Stomach (tissue), 9 donors: ENCODE results near the gene ME3. TPM values are rescaled to one million over a fixed set of nuclear protein-coding genes. Genes with fewer than 3 reads are reported as not detected.
"Not testable (repeated sequence)": the region's sequence is repeated elsewhere in the genome, so short reads cannot be mapped to it uniquely, and the experiment has no call there.

Source experiments
- DNase-seq, 2 donors: peaks; one replicate each; pipeline versions ENCODE4 v3.0.0 to v3.0.0-alpha.2; 2013 to 2019
- H3K27ac ChIP-seq, 5 donors: fragments of 200-600 bp in 4 of 5; sonication (generic) in 4 of 5; one replicate each; pipeline ENCODE4 v1.5.1; 2013 to 2019; ENCODE audit warnings: mild to moderate bottlenecking in 1 of 5, moderate library complexity in 1 of 5
- H3K27me3 ChIP-seq, 3 donors: fragments of 200-600 bp; sonication (generic); one replicate each; pipeline ENCODE4 v1.5.1; 2017 to 2019; ENCODE audit warnings: mixed run types in 1 of 3
- H3K36me3 ChIP-seq, 4 donors: fragments of 200-600 bp; sonication (generic); 1 replicate in 3 of 4; 2 replicates in 1 of 4; pipeline ENCODE4 v1.5.1; 2016 to 2019
- H3K4me1 ChIP-seq, 4 donors: fragments of 200-600 bp; sonication (generic); one replicate each; pipeline ENCODE4 v1.5.1; 2016 to 2019
- H3K4me3 ChIP-seq, 4 donors: fragments of 200-600 bp; sonication (generic) in 3 of 4; one replicate each; pipeline ENCODE4 v1.5.1; 2016 to 2019; ENCODE audit warnings: mild to moderate bottlenecking in 1 of 4
- H3K9me3 ChIP-seq, 4 donors: fragments of 200-600 bp; sonication (generic); one replicate each; pipeline ENCODE4 v1.5.1; 2016 to 2019
- EP300 ChIP-seq: sonication (generic); formaldehyde crosslinking; IDR thresholded peaks from one replicate; pipeline ENCODE4 v1.6.1; 2017; ENCODE audit warnings: antibody characterized with exemption
- POLR2A ChIP-seq, 4 donors: fragments of 450-650 bp; IDR thresholded peaks; one replicate each; pipeline ENCODE4 v1.6.1; 2016; ENCODE audit warnings: antibody characterized with exemption in 4 of 4, control low read depth in 2 of 4, mild to moderate bottlenecking in 1 of 4, moderate library complexity in 1 of 4
- POLR2AphosphoS5 ChIP-seq, 3 donors: sonication (generic); formaldehyde crosslinking; IDR thresholded peaks; one replicate each; pipeline ENCODE4 v1.6.1; 2016; ENCODE audit warnings: antibody characterized with exemption in 3 of 3
- WGBS, 5 donors: extraction: QIAGEN DNeasy Blood & Tissue Kit in 3 of 5; methylation state at CpG; one replicate each; pipeline versions ENCODE4 v1.1.5 to v1.1.7; 2013 to 2018; 5-methylcytosine and 5-hydroxymethylcytosine counted together
- intact Hi-C: fragments of 100-400 bp; cut with DNase I; formaldehyde crosslinking; loops from one replicate; pipeline ENCODE4 v1.15.1; 2023; ENCODE audit warnings: low total_unique reads
- polyA plus RNA-seq, 3 donors: library from polyadenylated mRNA; stranded (reverse); fragments of 200-250 nt; gene quantifications; one replicate each; pipeline ENCODE4 v1.2.3, GENCODE V29; 2013
- total RNA-seq, 5 donors: library from RNA; depleted of rRNA; stranded (reverse); fragments of >200 nt; gene quantifications; one replicate each; pipeline versions ENCODE4 v1.1.0 to v1.2.3, GENCODE V29; 2014 to 2016
- TF ChIP-seq, protein P1 (sequence below), 7 experiments: fragments of 450-650 bp in 4 of 7; fragments of 200-600 bp in 3 of 7; sonication (generic) in 3 of 7; IDR thresholded peaks; one replicate each; pipeline ENCODE4 v1.5.1; 2016 to 2019; ENCODE audit warnings: antibody characterized with exemption in 7 of 7, control low read depth in 2 of 7, mild to moderate bottlenecking in 1 of 7
- donor health status: healthy with polysubstance abuse.
- donor health status: Bipolar disorder and iron deficiency.
- donor health status: healthy.

Gene ME3
- total and polyA plus RNA-seq, 8 donors, result 11.2 to 82.1 (median 51.1) TPM

- DNase-seq, result peak in 1 of 2 donors; percentile 35
- no peak overlapping the region for H3K4me3 ChIP-seq
- H3K36me3 ChIP-seq, result no peaks in the 10 kb centered on the region
- peak overlapping the region in 4 of 5 donors; percentile 37 to 63 (median 62) for H3K27ac ChIP-seq
- H3K9me3 ChIP-seq, result no peaks in the 10 kb centered on the region
- 65 to 84% (median 81%) methylated on average over 6 of the region's 6 CpGs for WGBS, 5 donors
- H3K27me3 ChIP-seq, result no peaks in the 10 kb centered on the region
- peaks cover 9 to 39% (median 31%) of the 10 kb centered on the region in 4 donors for H3K4me1 ChIP-seq
- intact Hi-C loops, result no loop called here
- TF ChIP-seq EP300 (no peak), POLR2A (IDR thresholded peaks at IDR 0.05) (no peak), POLR2AphosphoS5 (IDR thresholded peaks at IDR 0.05) (no peak)
- TF ChIP-seq, protein P1, sequence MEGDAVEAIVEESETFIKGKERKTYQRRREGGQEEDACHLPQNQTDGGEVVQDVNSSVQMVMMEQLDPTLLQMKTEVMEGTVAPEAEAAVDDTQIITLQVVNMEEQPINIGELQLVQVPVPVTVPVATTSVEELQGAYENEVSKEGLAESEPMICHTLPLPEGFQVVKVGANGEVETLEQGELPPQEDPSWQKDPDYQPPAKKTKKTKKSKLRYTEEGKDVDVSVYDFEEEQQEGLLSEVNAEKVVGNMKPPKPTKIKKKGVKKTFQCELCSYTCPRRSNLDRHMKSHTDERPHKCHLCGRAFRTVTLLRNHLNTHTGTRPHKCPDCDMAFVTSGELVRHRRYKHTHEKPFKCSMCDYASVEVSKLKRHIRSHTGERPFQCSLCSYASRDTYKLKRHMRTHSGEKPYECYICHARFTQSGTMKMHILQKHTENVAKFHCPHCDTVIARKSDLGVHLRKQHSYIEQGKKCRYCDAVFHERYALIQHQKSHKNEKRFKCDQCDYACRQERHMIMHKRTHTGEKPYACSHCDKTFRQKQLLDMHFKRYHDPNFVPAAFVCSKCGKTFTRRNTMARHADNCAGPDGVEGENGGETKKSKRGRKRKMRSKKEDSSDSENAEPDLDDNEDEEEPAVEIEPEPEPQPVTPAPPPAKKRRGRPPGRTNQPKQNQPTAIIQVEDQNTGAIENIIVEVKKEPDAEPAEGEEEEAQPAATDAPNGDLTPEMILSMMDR (IDR thresholded peaks at IDR 0.05), result no peak
These were observed 124.0 kb downstream of the ME3 start for GRCh38 chr11:86548271-86548917.

DNA sequence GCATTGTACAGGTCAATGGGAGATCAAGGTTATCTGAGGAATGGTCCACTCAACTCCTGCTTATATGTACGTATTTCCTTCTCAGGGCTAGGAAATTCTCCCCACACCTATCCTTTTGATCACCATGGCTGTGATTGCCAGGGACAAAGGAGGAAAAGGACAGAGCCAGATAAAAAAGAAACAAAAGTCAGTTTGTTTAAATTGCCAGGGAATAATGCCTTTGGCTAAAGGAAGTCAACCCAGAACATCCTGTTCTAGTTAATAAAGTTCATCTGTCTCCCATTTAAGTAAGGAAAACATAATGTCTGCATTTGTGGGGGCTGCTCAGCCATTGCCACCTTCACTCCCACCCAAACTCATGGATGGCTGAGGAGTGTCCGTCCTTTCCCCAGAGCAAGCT, 124.7 kb downstream of the ME3 start:
- DNase-seq, result no peak
- WGBS, 5 donors, result 57 to 62% (median 60%) methylated on average over 2 of the region's 2 CpGs
- no peak for TF ChIP-seq EP300
- peak in 1 of 3 donors; percentile 30 for TF ChIP-seq POLR2AphosphoS5 (IDR thresholded peaks at IDR 0.05)

DNA sequence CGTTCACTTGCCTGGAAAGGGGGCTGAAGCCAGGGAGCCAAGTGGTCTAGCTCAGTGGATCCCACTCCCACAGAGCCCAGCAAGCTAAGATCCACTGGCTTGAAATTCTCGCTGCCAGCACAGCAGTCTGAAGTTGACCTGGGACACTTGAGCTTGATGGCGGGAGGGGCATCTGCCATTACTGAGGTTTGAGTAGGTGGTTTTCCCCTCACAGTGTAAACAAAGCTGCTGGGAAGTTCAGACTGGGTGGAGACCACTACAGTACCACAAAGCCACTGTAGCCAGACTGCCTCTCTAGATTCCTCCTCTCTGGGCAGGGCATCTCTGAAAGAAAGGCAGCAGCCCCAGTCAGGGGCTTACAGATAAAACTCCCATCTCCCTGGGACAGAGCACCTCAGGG, 131.1 kb downstream of the ME3 start:
- WGBS, 5 donors, result 73 to 96% (median 85%) methylated on average over 3 of the region's 3 CpGs
- H3K27ac ChIP-seq, H3K36me3 ChIP-seq, intact Hi-C loops, H3K4me1 ChIP-seq, H3K4me3 ChIP-seq, H3K9me3 ChIP-seq, DNase-seq, H3K27me3 ChIP-seq: not testable (repeated sequence)

More for the DNA sequence above, 124.7 kb downstream of the ME3 start:
- intact Hi-C loops, result no loop called here
- H3K27ac ChIP-seq, result peak overlapping the region; percentile 28 to 63 (median 61)
- no peaks in the 10 kb centered on the region for H3K36me3 ChIP-seq
- no peaks in the 10 kb centered on the region for H3K9me3 ChIP-seq
- no peak overlapping the region for H3K4me3 ChIP-seq
- H3K4me1 ChIP-seq, result peaks cover 9 to 34% (median 31%) of the 10 kb centered on the region in 4 donors
- H3K27me3 ChIP-seq, result no peaks in the 10 kb centered on the region

- no peak overlapping the region for H3K4me3 ChIP-seq
- DNase-seq, result no peak
- no peaks in the 10 kb centered on the region for H3K27me3 ChIP-seq
- H3K9me3 ChIP-seq, result no peaks in the 10 kb centered on the region
- intact Hi-C loops, result no loop called here
- H3K4me1 ChIP-seq, result no peaks in the 10 kb centered on the region
- 85 to 92% (median 87%) methylated on average over 3 of the region's 3 CpGs for WGBS, 5 donors
- TF ChIP-seq EP300 (no peak), POLR2A (IDR thresholded peaks at IDR 0.05) (no peak), POLR2AphosphoS5 (IDR thresholded peaks at IDR 0.05) (no peak)
- TF ChIP-seq, protein P1 (IDR thresholded peaks at IDR 0.05), result no peak
- no peaks in the 10 kb centered on the region for H3K36me3 ChIP-seq
- H3K27ac ChIP-seq, result no peak overlapping the region
These were observed 134.2 kb downstream of the ME3 start for GRCh38 chr11:86538223-86538548.

DNA sequence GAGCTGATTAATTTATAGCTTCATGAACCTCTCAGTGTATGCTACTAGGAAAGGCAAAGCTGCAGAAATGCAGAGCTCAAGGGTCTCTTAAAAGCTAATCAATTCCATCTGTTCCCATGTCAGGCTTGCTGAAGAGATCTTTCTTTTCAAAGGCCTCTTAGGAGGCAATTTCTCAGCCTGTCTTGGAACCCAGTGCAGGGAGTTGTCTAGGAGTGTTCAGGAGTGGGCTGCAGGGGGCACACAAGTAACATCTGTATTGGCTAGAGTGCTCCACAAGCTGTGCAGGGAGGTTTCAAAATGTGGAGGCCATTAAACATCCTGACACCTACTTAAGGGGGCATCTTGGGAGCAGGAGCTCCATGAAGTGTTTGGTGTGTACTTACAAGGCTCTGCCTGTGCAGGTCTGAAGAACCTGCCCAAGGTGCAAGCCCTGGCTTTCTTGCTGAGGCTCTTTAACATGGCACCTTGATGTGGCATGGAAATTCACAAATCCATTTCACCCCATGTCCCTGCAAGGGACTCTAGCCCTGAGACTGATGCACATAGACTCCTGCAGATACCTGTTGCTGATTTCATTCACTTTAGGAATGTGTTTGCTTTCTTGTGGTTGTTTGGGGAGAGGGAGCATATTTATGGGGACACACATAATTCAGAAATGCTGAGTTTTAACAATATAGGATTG, 134.7 kb downstream of the ME3 start:
- Histone ChIP-seq H3K27ac (no peak overlapping the region), H3K4me1 (no peaks in the 10 kb centered on the region), H3K27me3 (no peaks in the 10 kb centered on the region), H3K9me3 (no peaks in the 10 kb centered on the region), H3K36me3 (no peaks in the 10 kb centered on the region), H3K4me3 (no peak overlapping the region)
- TF ChIP-seq, protein P1 (IDR thresholded peaks at IDR 0.05), result no peak
- TF ChIP-seq POLR2AphosphoS5 (IDR thresholded peaks at IDR 0.05) (no peak), POLR2A (IDR thresholded peaks at IDR 0.05) (no peak), EP300 (no peak)
- DNase-seq, result no peak
- intact Hi-C loops, result no loop called here
